Cardiac ventricle fibroblast (primary cell): ENCODE measurements around the gene OSBPL2. TPM values are rescaled to one million over a fixed set of nuclear protein-coding genes. Genes with fewer than 3 reads are reported as not detected.

Experiments
- total RNA-seq: library from RNA; depleted of rRNA; stranded (reverse); fragments of >200 nt; gene quantifications from 2 replicates; pipeline ENCODE4 v1.2.3, GENCODE V29; 2015

The OSBPL2 gene
- 16.1 and 17.8 TPM in 2 replicates for total RNA-seq

DNA sequence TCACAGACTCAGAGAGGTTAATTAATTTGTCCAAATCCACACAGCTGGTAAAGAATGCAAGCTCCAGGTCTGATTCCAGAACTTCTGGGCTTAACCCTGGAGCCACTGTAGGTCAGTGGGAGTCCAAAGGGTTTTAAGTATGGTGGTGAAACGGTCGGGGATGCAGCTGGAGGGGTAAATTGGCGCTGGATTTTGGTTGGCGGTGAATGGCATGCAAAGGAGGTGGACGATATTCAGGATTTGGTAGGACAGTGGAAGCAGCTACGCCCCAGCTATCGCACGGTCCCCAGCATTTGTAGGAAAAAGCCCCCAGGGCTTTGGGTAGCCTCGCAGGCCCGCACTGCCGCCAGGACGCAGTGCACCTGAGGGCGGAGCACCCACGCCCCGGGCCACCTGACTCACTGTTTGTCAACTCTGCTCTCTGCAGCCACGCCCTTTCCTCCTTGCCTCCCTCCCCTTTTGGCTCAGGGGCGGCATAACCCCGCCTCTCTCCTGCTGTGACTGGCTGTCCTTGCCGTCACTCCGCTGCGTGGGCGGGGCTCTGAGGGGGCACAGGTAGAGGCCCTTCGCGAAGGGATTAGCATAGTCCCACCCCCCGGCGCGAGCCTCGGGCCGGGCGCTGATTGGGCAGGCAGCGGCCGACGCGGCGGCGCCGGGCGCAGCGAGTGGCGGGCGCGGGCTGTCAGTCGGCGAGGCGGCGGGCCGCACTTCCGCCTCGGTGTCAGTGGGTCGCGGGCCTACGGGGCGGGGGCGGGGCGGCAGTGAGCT is at the start of gene OSBPL2:
Gene OSBPL2 (plus strand): TSS at position 721 of the 768 bp plus-strand sequence. CDS start 17,664 bp downstream, outside the sequence.

DNA sequence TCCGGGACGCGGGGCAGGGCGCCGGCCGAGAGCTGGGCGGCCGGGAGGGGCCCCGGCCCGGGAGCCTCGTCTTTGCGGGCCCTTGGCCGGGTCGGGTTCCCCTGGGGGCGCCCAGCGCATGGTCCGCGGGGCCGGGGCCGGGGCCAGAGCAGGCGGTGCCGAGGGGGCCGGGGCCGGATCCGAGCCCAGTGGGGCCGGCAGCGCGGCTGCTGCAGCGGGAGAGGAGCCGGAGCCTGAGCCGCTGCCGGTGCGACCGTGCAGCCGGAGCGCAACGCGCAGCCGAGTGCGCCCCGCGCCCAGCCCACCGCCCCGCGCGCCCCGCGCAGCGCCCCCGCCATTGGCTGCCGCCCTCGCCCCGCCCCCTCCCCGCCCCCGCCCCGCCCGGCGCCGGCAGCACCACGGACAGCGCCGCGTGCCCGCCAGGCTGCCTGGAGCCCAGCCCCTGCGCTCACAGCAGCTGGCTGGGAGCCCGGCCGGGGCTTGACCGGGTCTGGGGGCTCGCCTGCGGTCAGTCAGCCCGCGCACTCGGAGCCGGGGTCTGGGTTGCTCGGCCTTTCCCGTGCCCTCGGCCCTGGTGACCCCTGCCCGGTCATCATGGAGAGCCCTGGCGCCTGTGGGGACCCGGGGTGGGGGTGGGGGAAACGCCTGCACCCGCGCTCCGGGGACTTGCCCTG is 18.2 kb upstream of the OSBPL2 start, which contains the start of gene HRH3:
Gene HRH3 (minus strand): TSS at position 287 of the 674 bp plus-strand sequence. CDS start 308 bp downstream, outside the sequence.

GRCh38 chr20:62302341-62303061 is 64.2 kb downstream of the OSBPL2 start, which contains the start of gene ADRM1:
TSS of gene ADRM1 (plus strand) at chr20:62302997. CDS start at chr20:62303569, 572 bp downstream.

Other genes with a start within 250 kb of the OSBPL2 start
- 7.1 and 17.7 TPM in 2 replicates for gene TAF4, start 172.6 kb upstream of the OSBPL2 start, total RNA-seq
- gene LSM14B, start 116.0 kb upstream of the OSBPL2 start, total RNA-seq = 21.9 and 24.3 TPM in 2 replicates
- gene PSMA7, start 95.1 kb upstream of the OSBPL2 start, total RNA-seq = 245 and 254 TPM in 2 replicates
- 3.6 and 9.2 TPM in 2 replicates for gene SS18L1, start 94.8 kb upstream of the OSBPL2 start, total RNA-seq
- gene MTG2, start 55.5 kb upstream of the OSBPL2 start, total RNA-seq = 15.7 and 18.7 TPM in 2 replicates
- not detected in 2 replicates for gene HRH3, start 18.2 kb upstream of the OSBPL2 start, total RNA-seq
- gene ADRM1, start 64.5 kb downstream of the OSBPL2 start, total RNA-seq = 83.4 and 101 TPM in 2 replicates
- 40.0 and 48.2 TPM in 2 replicates for gene LAMA5, start 128.8 kb downstream of the OSBPL2 start, total RNA-seq
- gene RPS21, start 148.6 kb downstream of the OSBPL2 start, total RNA-seq = 1,397 and 2,524 TPM in 2 replicates
- 3.6 TPM in 2 replicates for gene CABLES2, start 168.8 kb downstream of the OSBPL2 start, total RNA-seq
- not detected in 2 replicates for gene RBBP8NL, start 189.0 kb downstream of the OSBPL2 start, total RNA-seq
- not detected in 2 replicates for gene GATA5, start 237.5 kb downstream of the OSBPL2 start, total RNA-seq